GM18517 (cell line): ENCODE data around the gene ZNF462.
A peak's percentile ranks its signal among the peaks of the same experiment; 100 is the strongest.

ENCODE experiments used
- ATAC-seq: cut with Tn5 transposase; IDR thresholded peaks from one replicate; pipeline ENCODE4 v1.9.1; 2021; ENCODE audit warnings: mild to moderate bottlenecking, moderate library complexity; ENCODE audit not compliant: unreplicated experiment

ZNF462 gene

DNA sequence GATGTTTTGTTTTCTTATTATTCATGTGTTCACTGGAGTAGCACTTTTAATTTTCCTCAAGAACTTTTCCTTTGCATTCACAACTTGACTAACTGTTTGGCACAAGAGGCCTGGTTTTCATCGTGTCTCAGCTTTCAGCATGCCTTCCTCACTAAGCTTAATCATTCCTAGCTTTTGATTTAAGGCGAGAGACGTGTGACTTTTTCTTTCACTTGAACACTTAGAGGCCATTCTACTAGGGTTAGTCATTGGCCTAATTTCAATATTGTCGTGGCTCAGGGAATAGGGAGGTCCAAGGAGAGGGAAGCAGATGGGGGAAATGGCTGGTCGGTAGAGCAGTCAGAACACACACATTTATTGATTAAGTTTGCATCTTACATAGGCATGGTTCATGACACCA lies 94.0 kb downstream of the ZNF462 start:
- no peak for ATAC-seq

DNA sequence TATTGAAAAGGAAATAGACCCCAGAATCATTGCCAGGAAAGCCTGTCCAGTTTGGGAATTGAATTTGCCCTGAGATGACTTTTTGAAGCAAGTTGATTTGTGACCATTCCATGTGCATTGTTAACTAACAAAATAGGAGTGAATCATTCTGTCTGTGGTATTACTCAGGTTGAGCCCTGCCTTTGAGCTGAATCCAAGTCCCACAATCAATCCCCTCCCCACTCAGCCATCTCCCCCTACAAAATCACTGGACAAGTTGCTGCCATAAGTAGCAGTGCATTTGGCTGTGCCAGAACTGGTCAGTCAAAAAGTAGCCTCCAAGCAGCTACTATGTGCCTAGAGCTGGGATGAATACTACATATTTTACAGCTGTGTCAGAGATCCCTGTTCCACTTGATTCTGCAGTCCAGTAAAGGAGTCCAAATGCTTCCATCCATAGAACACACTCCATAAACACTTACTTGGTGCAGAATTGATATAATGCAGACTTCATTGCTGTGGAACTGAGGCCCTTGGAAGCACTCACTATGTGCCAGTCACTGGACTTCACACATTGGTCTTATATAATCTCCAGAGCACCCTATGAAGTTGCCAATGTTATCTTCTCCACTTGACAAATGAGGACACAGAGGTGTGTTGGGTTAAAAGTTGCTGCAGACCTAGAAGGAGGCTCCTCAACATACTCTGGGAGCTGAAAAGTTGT lies 96.1 kb downstream of the ZNF462 start:
- ATAC-seq: no peak

DNA sequence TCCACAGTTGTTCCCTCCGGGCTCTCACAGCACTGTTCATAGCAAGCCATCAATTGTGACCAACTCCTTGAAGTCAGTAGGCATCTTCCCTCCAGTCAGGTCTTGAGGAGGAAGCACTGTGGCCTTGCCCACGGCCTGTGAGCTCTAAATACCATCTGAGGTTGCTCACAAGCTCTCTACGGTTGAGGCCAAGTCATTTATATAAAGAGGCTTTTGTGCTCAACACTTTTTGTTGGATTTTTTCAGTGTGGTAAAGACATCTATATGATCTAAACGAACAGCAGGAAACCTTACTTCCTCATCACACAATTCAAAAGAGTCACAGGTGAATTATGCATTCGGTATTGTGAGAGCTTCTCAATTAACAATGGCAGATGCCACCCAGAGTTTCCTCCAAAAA lies 97.3 kb downstream of the ZNF462 start:
- ATAC-seq: no peak

DNA sequence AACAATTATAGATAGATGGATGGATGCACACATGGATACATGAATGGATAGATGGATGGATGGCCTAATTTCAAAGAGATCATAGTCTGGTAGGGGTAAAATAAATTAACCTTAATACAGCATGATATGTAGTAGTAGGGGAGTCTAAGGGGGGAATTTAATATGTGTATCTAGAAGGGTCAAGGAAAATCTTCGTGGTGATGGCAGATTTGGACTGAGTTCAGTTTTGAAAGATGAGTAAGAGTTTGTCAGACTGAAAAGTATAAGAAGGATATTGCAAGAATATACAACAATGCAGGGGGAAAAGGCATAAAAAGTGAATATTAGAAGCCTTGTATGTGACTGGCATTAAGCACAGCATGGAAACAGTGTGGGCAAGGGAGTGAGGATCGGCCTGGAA lies 98.7 kb downstream of the ZNF462 start:
- ATAC-seq: no peak

DNA sequence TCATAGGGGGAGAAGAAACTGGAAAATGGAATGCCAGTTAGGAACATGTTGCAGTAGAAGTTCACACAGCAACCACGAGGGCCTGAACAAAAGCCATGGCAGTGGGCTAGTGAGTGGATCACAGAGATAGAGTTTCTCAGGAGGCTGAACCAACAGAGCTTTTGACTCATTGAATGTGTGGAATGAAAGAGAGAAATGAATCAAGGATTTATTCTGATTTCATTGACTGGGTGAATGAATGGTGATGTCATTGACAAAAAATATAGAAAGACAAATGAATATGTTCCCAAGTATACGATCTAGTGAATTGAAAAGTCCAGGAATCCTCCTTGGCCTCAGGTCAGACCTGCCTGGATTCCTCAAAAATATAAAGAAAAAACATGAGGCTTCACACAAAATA lies 99.2 kb downstream of the ZNF462 start:
- no peak for ATAC-seq

DNA sequence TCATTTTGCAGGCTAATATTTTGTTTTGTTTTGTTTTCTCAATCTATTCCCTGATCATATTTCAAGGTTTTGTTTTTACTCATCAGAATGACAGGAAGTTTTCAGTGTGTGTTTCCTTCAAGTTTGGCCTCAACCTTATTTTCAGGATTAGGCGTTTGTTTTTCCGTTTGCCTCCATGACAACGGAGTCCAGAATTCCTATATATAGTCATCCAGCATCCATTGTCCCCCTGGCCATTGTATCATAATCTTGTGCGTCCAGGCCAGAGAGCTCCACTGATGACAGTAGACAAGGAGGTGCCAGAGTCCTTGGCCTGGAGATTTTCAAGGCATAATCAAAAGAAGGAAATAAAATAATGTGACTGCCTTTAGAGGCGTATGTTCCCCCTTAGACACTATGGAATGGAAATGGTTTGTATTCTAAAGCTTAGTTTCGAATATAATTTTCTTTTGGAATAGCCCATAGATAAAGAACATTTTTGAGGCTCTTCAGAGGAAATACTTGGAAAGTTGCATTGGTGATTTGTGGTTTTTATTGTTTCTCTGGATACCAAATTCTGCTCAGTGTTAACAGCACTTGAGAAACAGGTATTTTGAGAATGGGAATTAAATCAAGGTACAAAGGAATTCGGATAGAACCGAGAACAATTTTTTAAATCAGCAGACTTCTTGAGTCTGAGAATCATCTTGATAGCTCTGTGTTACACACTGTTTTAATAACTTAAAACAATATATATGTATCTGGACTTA lies 99.8 kb downstream of the ZNF462 start:
- no peak for ATAC-seq

DNA sequence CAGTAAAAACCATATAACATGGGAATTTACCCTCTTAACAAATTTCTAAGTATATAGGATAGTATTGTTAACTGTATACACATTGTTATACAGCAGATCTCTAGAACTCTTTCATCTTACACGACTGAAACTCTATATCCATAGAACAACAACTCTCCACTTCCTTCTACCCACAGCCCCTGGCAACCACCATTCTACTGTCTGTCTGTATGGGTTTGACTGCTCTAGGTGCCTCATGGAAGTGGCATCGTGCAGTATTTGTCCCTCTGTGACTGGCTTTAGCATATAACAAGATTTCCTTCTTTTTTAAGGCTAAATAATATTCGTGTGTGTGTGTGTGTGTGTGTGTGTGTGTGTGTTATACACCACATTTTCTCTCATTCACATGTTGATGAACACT lies 100.7 kb downstream of the ZNF462 start:
- no peak for ATAC-seq

DNA sequence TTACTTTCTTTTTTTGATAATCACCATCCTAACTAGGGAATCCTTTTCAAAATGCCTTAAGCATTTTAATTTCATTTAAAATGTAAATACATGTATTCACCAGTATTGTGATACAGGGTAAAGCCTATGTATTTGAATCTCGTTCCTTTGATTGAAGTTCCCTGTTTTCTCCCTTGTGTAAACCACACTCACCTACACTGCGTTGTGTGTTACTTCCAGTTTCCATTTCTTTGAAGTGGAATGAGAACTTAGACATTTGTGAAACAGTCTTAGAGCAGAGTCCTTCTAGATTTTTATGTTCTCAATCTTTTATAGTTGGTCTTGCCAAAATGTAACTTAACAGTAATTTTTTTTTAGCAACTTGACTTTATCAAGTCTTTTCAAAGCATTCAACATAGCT lies 101.4 kb downstream of the ZNF462 start:
- no peak for ATAC-seq

DNA sequence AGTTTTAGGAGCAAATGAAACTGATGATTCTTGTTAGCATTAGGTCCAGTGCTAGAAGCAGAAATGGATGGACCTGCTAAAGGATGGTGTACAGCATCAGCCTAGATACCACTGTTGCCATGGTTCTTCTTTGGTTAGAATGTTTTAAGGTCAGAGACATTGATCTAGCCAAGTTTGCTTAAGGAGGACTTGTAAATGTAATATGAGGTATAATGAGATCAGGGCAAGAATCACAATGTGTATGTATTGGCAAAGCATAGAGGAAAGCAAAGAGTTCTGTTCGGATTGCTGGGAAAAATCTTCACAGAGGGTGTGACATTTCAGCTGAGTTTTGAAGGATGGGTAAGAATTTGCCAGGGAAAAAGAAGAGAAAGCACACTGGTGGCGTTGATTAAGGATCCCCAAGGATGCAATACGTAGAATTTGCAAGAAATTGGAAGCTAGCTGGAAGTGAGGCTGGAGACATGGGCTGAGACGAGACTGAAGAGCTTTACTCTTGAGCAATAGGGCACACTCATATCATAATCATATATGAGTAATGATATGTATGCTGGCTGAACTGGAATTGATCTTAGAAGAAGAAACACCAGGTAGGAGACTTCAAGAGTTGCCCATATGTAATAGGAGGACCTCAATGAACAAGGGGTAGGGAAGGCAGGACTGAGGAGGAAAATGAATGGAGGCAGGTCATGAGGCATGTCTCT lies 102.0 kb downstream of the ZNF462 start:
- ATAC-seq: no peak

DNA sequence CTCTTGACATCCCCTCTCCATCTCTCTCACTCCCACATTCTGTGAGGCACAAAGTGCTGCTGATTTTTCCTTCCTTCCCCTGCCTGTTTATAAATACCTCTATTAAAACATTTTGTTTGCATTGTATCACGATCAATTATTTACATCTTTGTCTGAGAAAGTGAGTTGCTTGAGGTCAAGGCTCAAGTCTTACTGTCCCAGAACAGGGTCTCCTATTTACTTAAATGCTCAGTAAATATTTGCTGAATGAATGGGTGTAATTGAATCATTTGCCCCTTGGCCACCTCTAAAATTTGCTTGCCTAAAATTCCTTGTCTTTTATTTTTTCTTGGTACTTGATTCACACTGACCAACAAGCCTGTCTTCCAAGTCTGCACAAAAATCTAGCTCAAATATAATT lies 103.5 kb downstream of the ZNF462 start:
- no peak for ATAC-seq

DNA sequence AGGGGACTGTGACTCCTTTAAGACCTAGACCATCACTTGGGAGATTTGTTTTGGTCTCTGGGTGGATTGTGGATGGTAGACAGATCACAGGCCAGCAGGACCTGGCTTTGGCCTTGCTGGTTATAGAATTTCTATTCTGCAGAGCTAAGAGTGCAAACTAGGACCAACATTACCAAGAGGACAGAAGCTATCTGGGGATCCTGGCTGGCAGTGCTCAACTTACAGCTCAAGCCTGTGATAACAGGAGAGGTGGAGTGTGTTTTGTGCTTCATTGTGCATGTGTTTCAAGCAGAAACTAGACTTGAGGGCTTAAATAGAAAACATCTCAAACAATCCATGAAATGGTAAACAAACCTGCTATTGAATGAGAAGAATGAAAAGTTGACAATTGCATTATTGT lies 106.7 kb downstream of the ZNF462 start:
- ATAC-seq: no peak

DNA sequence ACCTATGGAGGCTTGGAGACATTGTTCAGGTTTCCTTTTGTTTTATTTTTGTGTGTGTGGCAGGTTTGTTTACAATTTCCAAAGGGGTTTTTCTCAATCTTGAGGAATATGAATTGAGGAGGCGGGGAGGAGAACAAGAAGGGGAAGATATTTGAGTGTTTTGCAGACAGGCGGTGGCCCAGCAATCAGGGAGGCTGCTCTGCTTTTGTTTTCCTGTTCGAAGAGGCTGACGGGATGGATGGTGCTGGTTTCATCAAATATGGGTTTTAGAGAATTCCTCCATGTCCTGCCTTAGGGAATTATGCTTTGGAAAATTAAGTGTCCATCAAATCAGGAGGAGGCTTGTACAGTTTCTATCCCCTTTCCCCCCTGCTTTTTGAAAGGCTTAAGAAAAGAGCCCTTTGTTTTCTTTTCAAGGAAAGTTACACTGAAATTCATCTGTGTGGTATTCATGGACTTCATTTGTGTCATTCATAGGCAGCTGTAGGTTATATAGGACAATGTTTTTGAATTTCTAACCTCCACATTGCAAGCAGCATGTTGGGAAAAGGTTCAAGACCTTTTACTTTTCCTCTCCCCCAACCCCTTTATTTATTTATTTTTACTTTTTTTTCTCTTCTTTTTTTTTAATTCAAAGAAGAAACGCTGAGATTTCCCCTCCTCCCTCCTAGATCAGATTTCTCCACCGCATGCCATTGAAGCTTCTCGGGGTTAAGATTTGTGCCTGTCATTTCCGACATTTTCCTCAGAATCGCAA lies 107.4 kb downstream of the ZNF462 start:
- no peak for ATAC-seq

DNA sequence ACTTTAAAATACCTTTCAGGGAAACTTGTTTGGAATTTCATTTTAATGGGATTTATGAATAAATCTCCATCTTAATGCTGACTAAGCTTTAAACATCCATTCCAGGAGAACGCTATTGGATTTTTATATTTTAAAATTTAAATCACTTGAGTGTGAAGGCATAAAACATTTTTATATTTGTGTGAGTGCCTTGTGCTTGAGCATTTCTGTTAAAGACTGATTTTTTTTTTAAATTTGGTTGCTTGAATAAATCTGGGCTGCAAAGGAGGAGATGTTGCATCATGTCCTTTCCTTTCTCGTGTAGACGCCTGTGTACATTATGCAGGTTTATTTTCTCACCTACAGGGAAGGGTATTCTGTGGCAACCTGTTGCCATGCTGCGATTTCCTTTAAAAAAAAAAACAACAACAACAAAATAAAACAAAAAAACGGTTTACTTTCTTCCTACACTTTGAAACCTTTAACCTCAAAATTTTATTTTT lies 108.1 kb downstream of the ZNF462 start:
- ATAC-seq: no peak

DNA sequence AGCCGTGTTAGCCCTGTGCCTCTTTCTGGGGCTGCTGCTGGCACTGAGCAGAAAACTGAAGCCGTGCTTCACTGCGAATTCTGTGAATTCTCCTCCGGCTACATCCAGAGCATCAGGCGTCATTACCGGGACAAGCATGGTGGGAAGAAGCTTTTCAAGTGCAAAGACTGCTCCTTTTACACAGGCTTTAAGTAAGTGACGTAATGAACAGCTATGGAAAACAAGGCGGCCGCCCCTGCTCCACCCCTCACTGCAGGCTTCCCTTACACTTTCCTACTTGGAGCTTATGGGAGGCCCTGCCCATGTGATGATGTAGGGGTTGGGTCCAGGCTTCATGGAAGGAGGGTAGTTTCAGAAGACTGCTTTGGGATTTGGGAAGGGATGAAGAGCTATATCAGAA lies 109.1 kb downstream of the ZNF462 start:
- ATAC-seq: no peak

DNA sequence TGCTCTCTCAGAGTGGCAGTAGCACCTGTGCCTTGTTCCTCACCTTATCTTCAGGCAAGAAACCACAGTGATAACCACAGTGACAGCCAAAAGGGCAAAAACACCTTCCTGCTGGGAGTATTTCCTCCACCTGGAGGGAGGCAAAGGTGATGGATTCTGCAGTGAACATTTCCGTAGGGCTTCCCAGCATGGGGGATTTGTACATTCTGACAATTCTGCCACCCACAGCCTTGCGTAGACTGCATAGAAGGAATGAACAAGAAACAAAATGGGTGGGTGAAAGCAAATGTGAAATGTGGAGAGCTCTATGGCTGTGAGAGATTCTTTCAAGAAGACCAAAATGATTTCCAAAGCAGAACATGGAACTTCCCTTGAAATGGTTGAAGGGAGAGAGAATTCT lies 111.4 kb downstream of the ZNF462 start:
- ATAC-seq: no peak

DNA sequence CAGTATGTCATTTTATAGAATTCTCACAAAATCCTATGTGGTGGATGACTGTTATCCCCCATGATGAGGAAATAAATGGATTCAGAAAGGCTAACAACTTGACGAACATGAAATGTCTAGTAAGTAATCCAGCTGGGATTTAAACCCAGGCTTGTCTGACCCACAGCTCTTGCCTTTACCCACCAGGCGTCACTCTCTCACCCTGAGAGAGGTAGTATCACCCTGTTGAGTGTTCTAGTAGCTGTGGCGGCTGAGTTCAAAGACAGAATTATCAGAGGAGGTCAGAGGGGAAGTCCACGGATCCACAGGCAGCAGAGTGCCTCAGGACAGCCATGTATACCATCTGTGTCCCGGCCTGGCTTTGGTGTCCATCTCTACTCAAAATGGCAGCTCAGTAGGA lies 113.8 kb downstream of the ZNF462 start:
- ATAC-seq: no peak

DNA sequence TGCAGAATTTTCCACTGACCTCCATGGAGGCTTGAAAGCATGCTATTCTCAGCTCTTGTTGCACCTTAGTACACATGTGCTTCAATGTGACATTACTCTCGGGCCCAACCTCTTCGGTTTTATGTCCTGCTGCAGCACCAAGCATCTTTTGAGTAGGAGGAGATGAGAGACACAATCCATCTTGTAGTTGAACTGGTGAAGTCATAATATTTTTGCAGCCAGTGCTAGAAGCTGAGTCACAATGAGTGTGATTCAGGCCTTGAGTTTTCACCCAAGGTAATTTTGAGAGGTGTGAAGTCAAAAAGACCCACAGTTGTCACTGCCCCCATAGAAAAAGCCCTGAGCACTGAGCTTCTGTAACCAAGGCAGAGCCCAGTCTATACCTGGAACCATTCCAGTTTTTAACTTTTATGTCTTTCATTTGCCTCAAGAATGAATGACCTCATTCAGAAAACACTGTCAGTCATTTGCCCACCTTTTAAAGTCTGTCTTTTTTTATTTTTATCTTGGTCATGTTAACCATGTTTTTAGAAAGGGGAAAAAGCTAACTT lies 117.7 kb downstream of the ZNF462 start:
- no peak for ATAC-seq

DNA sequence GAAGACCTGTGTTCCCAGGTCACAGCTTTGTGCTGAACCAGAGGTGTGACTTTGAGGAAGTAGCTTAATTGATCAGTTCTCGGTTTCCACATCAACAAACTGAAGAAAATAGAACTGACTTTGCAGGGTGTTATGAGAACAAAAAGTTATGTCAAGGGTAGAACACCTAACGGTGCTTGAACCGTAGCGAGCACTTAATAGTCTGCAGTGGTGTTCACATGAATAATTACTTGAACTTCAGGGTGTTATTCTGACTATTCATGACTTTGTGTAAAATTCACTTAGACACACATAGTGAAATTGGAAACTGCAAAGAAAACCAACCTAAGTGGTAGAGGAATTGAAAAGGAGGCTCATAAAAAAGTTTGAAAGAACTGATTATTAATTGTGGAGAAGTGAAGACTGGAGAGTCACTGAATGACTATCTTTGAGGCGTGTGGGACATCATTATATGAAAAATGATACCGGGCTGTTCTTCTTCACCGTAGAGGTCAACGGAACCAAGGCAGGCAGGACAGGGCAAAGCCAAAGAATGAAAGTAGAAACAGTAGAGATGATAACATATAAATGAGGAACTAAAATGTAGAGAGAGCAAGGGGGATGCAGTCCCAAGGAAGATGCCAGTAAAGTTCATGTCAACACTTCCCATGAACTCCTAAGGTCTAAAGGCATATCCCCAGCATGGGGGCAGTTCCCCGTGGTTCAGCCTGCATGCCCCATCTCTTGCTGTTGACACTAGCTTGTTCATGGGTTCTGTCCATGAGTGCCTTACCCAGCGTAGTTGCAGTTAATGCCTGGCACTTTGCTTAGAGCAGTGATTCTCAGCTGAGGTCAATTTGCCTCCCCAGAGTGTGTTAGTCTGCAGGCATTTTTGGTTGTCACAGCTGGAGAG lies 118.7 kb downstream of the ZNF462 start:
- ATAC-seq: peak; percentile 65

DNA sequence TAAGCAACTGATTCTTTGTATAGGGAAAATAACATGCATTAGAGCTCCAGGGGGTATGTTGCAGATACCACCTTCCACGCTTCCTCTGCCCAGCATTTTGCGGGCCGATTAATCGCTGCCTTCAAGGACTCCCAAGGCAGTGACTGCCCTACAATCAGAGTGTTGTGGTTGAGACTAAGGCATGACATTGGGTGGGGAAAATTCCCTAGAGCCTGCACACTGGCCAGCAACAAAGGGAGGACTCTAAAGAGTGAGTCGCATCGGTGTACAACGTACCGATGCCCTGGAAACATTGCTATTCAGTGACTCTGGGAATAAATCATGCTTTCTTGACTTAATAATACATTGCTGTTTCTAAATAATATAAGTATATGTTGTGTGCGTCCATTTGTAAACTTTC lies 119.7 kb downstream of the ZNF462 start:
- no peak for ATAC-seq

DNA sequence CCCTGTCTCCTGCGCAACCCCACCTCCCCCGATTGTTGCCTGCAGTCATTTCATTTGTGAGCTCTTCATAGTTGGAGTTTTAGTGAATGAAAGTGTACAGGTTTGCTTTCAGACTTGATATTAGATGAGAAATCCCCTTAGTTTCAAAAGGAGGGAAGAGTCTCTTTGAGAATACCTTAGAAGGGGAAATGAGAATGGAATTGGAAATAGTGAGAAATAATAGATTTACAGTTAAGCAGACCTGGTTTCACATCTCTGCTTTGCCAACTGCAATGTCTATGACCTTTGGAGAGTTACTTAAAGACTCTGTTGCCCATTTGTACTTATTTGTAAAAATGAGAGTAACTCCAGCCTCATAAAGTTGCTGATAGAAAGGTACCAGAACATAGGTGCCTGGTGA lies 120.4 kb downstream of the ZNF462 start:
- no peak for ATAC-seq
